Lower leg skin (tissue), 4 donors: Measurements from ENCODE around the gene TSPEAR. TPM values are rescaled to one million over a fixed set of nuclear protein-coding genes. Genes with fewer than 3 reads are reported as not detected.
"Not testable (repeated sequence)": the region's sequence is repeated elsewhere in the genome, so short reads cannot be mapped to it uniquely, and the experiment has no call there.

Experiments used
- DNase-seq, 2 donors: peaks; one replicate each; pipeline ENCODE4 v3.0.0-alpha.2; 2019; ENCODE audit warnings: low spot score in 2 of 2
- H3K4me3 ChIP-seq: fragments of 200-600 bp; sonication (generic); 2 replicates; pipeline ENCODE4 v1.5.1; 2017; ENCODE audit warnings: mild to moderate bottlenecking, low read depth; ENCODE audit not compliant: poor library complexity, severe bottlenecking
- CTCF ChIP-seq, 3 donors: fragments of 450-650 bp; IDR thresholded peaks; one replicate each; pipeline ENCODE4 v1.5.1; 2016; ENCODE audit warnings: antibody characterized with exemption in 3 of 3, mild to moderate bottlenecking in 3 of 3, moderate library complexity in 2 of 3
- POLR2A ChIP-seq, 2 donors: fragments of 450-650 bp; IDR thresholded peaks; one replicate each; pipeline ENCODE4 v1.6.1; 2016 to 2017; ENCODE audit warnings: antibody characterized with exemption in 2 of 2, mild to moderate bottlenecking in 1 of 2, moderate library complexity in 1 of 2
- WGBS, 2 donors: methylation state at CpG; one replicate each; pipeline ENCODE4 v1.1.5; 2018; 5-methylcytosine and 5-hydroxymethylcytosine counted together
- intact Hi-C: fragments of 100-400 bp; cut with DNase I; formaldehyde crosslinking; loops from one replicate; pipeline ENCODE4 v1.15.0; 2023; ENCODE audit warnings: low total_unique reads
- total RNA-seq, 4 donors: library from RNA; depleted of rRNA; stranded (reverse); fragments of >200 nt; gene quantifications; one replicate each; pipeline ENCODE4 v1.1.0, GENCODE V29; 2016

TSPEAR gene
- total RNA-seq, 4 donors from 2014 or later, result 0.06 TPM; not detected in 3

GRCh38 chr21:44505673-44506278, 205.6 kb downstream of the TSPEAR start:
- no peak for TF ChIP-seq CTCF (IDR thresholded peaks at IDR 0.05)
- TF ChIP-seq POLR2A (IDR thresholded peaks at IDR 0.05), result no peak
- no peak overlapping the region for H3K4me3 ChIP-seq
- DNase-seq, result no peak
- WGBS, 2 donors, result 82 to 86% methylated on average over 16 of the region's 16 CpGs
- intact Hi-C loops, result no loop called here

DNA sequence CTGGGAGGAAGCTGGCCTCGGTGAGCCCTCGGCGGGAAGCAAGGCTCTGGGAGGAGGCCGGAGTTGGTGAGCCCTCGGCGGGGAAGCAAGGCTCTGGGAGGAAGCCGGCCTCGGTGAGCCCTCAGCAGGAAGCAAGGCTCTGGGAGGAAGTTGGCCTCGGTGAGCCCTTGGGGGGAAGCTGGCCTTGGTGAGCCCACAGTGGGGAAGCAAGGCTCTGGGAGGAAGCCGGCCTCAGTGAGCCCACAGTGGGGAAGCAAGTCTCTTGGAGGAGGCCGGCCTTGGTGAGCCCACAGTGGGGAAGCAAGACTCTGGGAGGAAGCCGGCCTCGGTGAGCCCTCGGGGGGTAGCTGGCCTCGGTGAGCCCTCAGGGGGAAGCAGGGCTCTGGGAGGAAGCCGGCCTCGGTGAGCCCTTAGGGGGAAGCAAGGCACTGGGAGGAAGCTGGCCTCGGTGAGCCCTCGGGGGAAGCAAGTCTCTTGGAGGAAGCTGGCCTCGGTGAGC, 207.4 kb downstream of the TSPEAR start:
- TF ChIP-seq POLR2A (IDR thresholded peaks at IDR 0.05), result no peak
- no peak for TF ChIP-seq CTCF (IDR thresholded peaks at IDR 0.05)

DNA sequence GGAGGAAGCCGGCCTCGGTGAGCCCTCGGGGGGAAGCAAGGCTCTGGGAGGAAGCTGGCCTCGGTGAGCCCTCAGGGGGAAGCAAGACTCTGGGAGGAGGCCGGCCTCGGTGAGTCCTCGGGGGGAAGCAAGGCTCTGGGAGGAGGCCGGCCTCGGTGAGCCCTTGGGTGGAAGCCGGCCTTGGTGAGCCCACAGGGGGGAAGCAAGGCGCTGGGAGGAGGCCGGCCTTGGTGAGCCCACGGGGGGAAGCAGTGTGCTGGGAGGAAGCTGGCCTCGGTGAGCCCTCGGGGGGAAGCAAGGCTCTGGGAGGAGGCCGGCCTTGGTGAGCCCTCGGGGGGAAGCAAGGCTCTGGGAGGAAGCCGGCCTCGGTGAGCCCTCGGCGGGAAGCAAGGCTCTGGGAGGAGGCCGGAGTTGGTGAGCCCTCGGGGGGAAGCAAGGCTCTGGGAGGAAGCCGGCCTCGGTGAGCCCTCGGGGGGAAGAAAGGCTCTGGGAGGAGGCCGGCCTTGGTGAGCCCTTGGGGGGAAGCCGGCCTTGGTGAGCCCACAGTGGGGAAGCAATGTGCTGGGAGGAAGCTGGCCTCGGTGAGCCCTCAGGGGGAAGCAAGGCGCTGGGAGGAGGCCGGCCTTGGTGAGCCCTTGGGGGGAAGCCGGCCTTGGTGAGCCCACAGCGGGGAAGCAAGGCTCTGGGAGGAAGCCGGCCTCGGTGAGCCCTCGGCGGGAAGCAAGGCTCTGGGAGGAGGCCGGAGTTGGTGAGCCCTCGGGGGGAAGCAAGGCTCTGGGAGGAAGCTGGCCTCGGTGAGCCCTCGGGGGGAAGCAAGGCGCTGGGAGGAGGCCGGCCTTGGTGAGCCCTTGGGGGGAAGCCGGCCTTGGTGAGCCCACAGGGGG, 208.1 kb downstream of the TSPEAR start:
- intact Hi-C loops, DNase-seq, H3K4me3 ChIP-seq: not testable (repeated sequence)
- WGBS, 2 donors, result 71 to 72% methylated on average over 43 to 44 of the region's 44 CpGs

More for the DNA sequence above, 207.4 kb downstream of the TSPEAR start:
- no peak for DNase-seq
- no peak overlapping the region for H3K4me3 ChIP-seq
- intact Hi-C loops, result no loop called here
- 65 to 71% methylated on average over 20 of the region's 20 CpGs for WGBS, 2 donors

GRCh38 chr21:44502171-44502958, 209.0 kb downstream of the TSPEAR start:
- intact Hi-C loops, result no loop called here
- DNase-seq, result no peak
- TF ChIP-seq CTCF (IDR thresholded peaks at IDR 0.05) (no peak), POLR2A (IDR thresholded peaks at IDR 0.05) (no peak)
- 84 to 88% methylated on average over 27 of the region's 27 CpGs for WGBS, 2 donors
- no peak overlapping the region for H3K4me3 ChIP-seq

- intact Hi-C loops, result no loop called here
- H3K4me3 ChIP-seq, result no peak overlapping the region
- DNase-seq, result no peak
- TF ChIP-seq POLR2A (IDR thresholded peaks at IDR 0.05) (no peak), CTCF (IDR thresholded peaks at IDR 0.05) (no peak)
- WGBS, 2 donors, result 81 to 90% methylated on average over 19 of the region's 19 CpGs
These were observed 211.3 kb downstream of the TSPEAR start for GRCh38 chr21:44500111-44500510.

DNA sequence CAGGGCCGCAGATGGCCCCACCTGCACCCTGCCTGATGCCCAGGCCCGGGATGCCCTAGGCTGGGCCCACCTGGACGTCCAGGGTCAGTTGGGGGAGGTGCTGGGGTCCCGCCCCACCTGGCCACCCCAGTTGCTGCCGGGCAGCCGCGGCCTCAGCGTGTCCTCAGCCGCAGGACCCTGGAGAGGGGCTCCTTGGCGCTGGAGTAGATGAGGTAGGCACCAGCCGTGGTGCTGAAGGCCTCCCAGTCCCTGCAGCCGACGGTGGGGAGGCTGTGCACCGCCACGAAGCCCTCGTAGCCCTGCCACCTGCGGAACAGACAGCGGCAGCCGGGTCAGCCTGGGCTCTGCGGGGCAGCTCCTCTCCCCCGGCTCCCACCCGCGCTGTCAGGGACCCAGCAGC, 211.7 kb downstream of the TSPEAR start:
- TF ChIP-seq CTCF (IDR thresholded peaks at IDR 0.05) (no peak), POLR2A (IDR thresholded peaks at IDR 0.05) (no peak)
- no peak for DNase-seq
- H3K4me3 ChIP-seq, result no peak overlapping the region
- WGBS, 2 donors, result 69 to 93% methylated on average over 4 to 10 of the region's 23 CpGs
- intact Hi-C loops, result no loop called here
